ENCODE measurements around the gene SIRT5. TPM values are rescaled to one million over a fixed set of nuclear protein-coding genes. Genes with fewer than 3 reads are reported as not detected.

The SIRT5 gene
- total RNA-seq, 1 donor from 2014 or later: 9.1 TPM

DNA sequence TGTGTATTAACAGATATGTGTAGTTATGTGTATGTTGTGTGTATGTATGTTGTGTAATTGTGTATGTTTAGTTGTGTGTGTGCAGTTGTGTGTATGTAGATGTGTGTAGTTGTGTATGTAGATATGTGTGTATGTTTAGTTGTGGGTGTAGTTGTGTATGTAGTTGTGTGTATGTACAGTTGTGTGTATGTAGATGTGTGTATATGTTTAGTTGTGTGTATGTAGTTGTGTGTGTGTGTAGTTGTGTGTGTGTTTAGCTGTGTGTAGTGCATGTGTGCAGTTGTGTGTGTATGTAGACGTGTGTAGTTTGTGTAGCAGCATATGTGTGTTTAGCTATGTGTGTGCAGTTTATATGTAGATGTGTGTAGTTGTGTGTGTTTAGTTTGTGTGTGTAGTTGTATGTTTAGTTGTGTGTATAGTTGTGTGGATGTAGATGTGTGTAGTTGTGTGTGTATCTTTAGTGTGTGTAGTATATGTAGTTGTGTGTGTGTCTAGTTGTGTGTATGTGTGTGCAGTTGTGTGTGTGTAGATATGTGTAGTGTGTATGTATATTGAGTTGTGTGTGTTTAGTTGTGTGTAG, 16.3 kb downstream of the SIRT5 start:
- Mint-ChIP-seq H3K4me1 (ENCODE audit: unreplicated experiment) (no peaks in the 10 kb centered on the region), H3K27me3 (ENCODE audit: unreplicated experiment) (no peaks in the 10 kb centered on the region), H3K36me3 (ENCODE audit: unreplicated experiment) (peaks cover 19% of the 10 kb centered on the region), H3K9me3 (ENCODE audit: unreplicated experiment) (no peaks in the 10 kb centered on the region), H3K4me3 (ENCODE audit: unreplicated experiment) (no peak overlapping the region), H3K27ac (ENCODE audit: unreplicated experiment) (no peak overlapping the region)
- no peak for DNase-seq (ENCODE audit: extremely low spot score, unreplicated experiment)
- TF ChIP-seq, protein P1, sequence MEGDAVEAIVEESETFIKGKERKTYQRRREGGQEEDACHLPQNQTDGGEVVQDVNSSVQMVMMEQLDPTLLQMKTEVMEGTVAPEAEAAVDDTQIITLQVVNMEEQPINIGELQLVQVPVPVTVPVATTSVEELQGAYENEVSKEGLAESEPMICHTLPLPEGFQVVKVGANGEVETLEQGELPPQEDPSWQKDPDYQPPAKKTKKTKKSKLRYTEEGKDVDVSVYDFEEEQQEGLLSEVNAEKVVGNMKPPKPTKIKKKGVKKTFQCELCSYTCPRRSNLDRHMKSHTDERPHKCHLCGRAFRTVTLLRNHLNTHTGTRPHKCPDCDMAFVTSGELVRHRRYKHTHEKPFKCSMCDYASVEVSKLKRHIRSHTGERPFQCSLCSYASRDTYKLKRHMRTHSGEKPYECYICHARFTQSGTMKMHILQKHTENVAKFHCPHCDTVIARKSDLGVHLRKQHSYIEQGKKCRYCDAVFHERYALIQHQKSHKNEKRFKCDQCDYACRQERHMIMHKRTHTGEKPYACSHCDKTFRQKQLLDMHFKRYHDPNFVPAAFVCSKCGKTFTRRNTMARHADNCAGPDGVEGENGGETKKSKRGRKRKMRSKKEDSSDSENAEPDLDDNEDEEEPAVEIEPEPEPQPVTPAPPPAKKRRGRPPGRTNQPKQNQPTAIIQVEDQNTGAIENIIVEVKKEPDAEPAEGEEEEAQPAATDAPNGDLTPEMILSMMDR (IDR thresholded peaks at IDR 0.05): no peak

DNA sequence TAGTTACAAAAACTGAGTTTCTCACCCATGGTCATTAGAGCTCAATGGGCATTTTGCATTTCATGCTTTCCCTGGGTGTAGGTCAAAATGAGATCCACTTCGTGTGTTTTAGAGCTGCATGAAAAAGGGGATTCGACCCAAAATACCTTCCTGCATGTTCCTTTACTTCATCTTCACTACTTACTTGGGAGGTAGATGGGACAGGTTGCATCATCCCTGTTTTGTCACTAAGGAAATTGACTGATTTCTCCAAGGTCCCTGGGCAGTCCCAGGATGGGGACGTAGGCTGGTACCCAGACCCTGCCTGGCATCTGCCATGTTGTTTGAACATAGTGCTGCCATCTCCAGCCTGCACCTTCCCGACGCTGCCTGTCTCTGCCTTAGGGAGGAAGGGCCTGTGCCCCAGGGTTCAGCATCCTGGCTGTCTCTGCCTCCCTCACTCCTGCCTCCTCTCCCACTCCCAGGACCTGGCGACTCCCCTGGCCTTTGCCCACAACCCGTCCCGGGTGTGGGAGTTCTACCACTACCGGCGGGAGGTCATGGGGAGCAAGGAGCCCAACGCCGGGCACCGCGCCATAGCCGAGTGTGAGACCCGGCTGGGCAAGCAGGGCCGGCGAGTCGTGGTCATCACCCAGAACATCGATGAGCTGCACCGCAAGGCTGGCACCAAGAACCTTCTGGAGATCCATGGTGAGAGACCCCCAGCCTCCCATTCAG, 17.0 kb downstream of the SIRT5 start:
- Mint-ChIP-seq H3K4me3 (ENCODE audit: unreplicated experiment) (no peak overlapping the region), H3K9me3 (ENCODE audit: unreplicated experiment) (no peaks in the 10 kb centered on the region), H3K27me3 (ENCODE audit: unreplicated experiment) (no peaks in the 10 kb centered on the region), H3K27ac (ENCODE audit: unreplicated experiment) (no peak overlapping the region), H3K4me1 (ENCODE audit: unreplicated experiment) (no peaks in the 10 kb centered on the region), H3K36me3 (ENCODE audit: unreplicated experiment) (peaks cover 15% of the 10 kb centered on the region)
- TF ChIP-seq, protein P1 (IDR thresholded peaks at IDR 0.05): no peak
- DNase-seq (ENCODE audit: extremely low spot score, unreplicated experiment): peak; percentile 84

DNA sequence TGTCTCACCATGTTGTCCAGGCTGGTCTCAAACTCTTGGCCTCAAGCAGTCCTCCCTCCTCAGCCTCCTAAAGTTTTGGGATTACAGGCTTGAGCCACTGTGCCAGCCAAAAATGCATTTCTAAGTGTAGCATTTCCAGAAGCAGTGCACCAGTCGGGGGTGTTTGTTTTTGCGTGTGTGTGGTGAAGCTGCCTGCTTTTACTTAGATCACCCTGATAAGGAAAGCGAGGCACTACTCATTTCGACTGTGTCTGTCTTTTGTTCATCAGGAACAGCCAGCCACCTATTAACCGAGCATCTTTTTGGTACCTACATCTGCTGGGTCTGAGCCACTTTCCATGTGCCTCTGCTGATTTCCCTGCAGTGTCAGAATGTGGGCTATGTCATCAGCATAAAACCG, 18.7 kb downstream of the SIRT5 start:
- Mint-ChIP-seq H3K9me3 (ENCODE audit: unreplicated experiment) (no peaks in the 10 kb centered on the region), H3K4me1 (ENCODE audit: unreplicated experiment) (no peaks in the 10 kb centered on the region), H3K27ac (ENCODE audit: unreplicated experiment) (no peak overlapping the region), H3K27me3 (ENCODE audit: unreplicated experiment) (no peaks in the 10 kb centered on the region), H3K4me3 (ENCODE audit: unreplicated experiment) (no peak overlapping the region), H3K36me3 (ENCODE audit: unreplicated experiment) (peaks cover 13% of the 10 kb centered on the region)
- DNase-seq (ENCODE audit: extremely low spot score, unreplicated experiment): peak; percentile 6
- TF ChIP-seq, protein P1 (IDR thresholded peaks at IDR 0.05): no peak

DNA sequence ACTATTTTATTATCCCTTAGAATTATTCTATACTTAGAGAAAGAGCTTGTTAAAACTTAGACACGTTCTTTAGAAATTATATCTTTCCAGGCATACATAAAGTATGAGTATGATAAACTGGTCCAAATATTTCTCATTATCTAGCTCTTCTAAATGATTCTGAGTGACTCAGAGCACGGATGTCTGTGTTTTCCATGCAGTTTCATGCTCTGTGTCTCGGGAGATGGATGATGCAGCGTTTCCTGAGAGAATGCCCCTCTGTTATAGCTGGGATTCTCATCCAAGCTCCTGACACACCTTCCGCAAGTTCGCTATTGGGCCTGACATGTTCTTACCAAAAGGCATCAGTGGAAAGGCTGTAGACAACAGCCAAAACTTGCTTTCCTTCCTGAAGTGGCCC, 19.3 kb downstream of the SIRT5 start:
- peak; percentile 8 for DNase-seq (ENCODE audit: extremely low spot score, unreplicated experiment)
- H3K36me3 Mint-ChIP-seq (ENCODE audit: unreplicated experiment): peaks cover 14% of the 10 kb centered on the region
- H3K27ac Mint-ChIP-seq (ENCODE audit: unreplicated experiment): no peak overlapping the region
- no peaks in the 10 kb centered on the region for H3K4me1 Mint-ChIP-seq (ENCODE audit: unreplicated experiment)
- TF ChIP-seq, protein P1 (IDR thresholded peaks at IDR 0.05): no peak
- no peaks in the 10 kb centered on the region for H3K27me3 Mint-ChIP-seq (ENCODE audit: unreplicated experiment)
- H3K9me3 Mint-ChIP-seq (ENCODE audit: unreplicated experiment): no peaks in the 10 kb centered on the region
- no peak overlapping the region for H3K4me3 Mint-ChIP-seq (ENCODE audit: unreplicated experiment)

DNA sequence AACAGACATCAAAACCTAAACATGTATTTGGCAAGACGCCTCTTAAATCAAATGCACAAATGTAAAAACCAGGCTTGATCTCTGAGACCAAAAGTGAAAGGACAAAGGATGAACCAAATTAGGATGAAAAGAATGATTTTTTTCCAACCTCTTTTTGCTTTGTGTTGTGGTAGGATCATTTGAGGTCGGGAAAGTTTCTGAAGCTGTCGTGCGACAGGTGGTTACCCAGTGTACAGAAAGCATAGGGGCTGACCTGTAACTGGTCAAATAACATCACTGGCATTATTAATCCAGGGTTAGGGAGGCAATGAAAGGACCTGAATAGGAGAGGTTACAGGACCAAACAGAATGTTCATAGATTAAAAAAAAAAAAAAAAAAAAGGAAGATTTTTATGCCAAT, 22.7 kb downstream of the SIRT5 start:
- no peaks in the 10 kb centered on the region for H3K27me3 Mint-ChIP-seq (ENCODE audit: unreplicated experiment)
- H3K4me1 Mint-ChIP-seq (ENCODE audit: unreplicated experiment): no peaks in the 10 kb centered on the region
- no peak for DNase-seq (ENCODE audit: extremely low spot score, unreplicated experiment)
- no peaks in the 10 kb centered on the region for H3K9me3 Mint-ChIP-seq (ENCODE audit: unreplicated experiment)
- no peak overlapping the region for H3K4me3 Mint-ChIP-seq (ENCODE audit: unreplicated experiment)
- TF ChIP-seq, protein P1 (IDR thresholded peaks at IDR 0.05): no peak
- no peak overlapping the region for H3K27ac Mint-ChIP-seq (ENCODE audit: unreplicated experiment)
- peaks cover 32% of the 10 kb centered on the region for H3K36me3 Mint-ChIP-seq (ENCODE audit: unreplicated experiment)
